ENCODE data around the gene TCFL5.
A peak's percentile ranks its signal among the peaks of the same experiment; 100 is the strongest.

Gene TCFL5

DNA sequence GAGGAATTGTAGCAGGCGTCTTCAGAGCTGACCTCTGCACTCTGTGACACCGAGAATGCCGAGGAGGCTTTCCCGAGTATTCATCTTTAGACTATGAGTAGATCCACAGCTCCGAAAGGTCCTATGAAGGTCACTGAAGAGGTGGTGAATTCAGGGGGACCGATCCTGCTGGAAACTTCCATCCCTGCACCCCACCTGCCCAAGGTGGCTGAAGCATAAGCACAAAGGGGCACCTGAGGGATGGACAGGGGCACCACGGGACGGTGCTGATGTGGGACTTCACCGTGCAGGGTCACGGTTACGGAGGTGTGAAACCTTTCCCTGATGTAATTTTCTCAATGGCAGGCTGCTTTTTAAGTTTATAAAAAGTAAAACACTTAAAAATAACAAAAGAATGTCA is 40.3 kb upstream of the TCFL5 start:
- Histone ChIP-seq H3K4me1 (ENCODE audit: insufficient read depth, low read length) (peaks cover 14% of the 10 kb centered on the region), H3K36me3 (ENCODE audit: insufficient read depth, low read depth, low read length) (peaks cover 62% of the 10 kb centered on the region), H3K9me3 (ENCODE audit: insufficient read depth, low read depth, low read length) (no peaks in the 10 kb centered on the region), H3K27me3 (ENCODE audit: insufficient read depth, low read length) (no peaks in the 10 kb centered on the region), H3K4me3 (ENCODE audit: low read length) (no peak overlapping the region), H3K27ac (ENCODE audit: low read length) (no peak overlapping the region), H3K9ac (ENCODE audit: low read depth, low read length) (no peak overlapping the region)

DNA sequence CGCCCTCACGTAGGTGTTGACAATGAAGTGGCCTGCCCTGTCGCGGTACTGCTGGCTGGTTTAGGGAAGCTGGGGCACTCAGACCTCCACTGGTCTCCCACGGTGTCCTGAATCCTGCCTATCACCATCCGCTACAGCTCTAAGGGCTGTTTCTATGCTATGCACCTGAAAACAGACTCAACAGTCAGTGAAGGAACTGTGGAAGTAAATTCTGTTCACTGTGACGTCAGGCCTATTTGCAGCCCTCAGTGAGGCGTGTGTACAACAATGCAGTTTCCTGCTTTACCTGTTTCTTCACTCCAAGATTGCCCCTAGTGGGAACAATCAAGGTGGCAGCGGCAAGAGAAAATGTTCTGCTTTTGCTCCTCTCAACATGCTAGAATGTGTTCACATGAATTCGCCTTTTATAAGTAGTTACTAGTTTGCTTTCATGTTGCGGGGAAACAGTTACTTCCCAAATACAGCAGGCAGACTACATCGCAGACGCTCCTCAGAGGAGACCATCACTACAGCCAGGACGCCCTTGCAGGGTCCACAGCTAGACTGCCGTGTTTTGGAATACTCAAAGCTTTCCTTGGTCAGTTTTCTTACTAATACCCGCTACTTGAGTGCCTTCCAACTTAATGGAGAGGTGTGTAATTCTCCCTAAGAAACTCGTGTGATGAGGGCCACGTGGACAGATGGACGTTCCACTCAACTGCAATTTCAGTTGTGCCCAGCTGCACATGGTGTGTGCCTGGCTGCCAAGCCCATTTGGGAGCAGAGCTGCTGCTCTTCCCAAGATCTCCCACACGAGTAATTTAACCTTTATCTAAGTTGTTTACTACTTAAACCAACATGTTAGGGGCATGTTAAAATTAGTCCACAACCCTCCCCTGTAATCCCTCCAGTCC is 39.3 kb upstream of the TCFL5 start:
- Histone ChIP-seq H3K27me3 (ENCODE audit: insufficient read depth, low read length) (no peaks in the 10 kb centered on the region), H3K27ac (ENCODE audit: low read length) (no peak overlapping the region), H3K9ac (ENCODE audit: low read depth, low read length) (no peak overlapping the region; the same call in 1 of the 2 replicates), H3K36me3 (ENCODE audit: insufficient read depth, low read depth, low read length) (peaks cover 62% of the 10 kb centered on the region), H3K9me3 (ENCODE audit: insufficient read depth, low read depth, low read length) (no peaks in the 10 kb centered on the region), H3K4me1 (ENCODE audit: insufficient read depth, low read length) (peaks cover 14% of the 10 kb centered on the region), H3K4me3 (ENCODE audit: low read length) (no peak overlapping the region)

DNA sequence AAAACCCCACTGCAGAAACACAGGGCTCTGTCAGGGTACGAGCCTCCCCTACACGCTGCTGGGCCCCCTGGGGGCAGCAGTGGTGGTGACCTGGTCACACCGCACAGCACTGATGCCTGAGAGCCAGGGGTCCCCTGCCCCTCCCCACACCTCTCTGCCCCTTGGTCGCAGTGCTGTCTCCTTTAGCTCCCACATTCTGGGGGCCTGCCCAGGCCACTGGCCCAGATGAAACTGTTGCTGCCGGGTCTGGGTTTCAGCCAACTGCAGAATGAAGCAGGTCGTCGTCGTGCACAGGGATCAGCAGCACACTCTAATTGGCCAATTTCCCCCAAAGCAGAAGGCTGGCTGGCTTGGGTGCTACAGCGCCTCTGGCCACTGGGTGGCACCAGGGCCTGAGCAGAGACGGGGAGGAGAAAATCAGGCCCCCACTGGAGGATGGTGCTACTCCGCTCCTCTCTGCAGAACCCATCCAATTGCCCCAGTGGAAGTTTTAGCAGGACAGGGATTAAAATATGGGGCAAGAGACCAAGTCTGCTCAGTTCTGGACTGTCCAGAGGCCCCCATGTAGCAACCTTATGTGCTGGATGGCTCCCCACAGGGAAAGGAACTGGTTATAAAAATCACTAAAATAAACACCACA is 38.5 kb upstream of the TCFL5 start:
- Histone ChIP-seq H3K4me1 (ENCODE audit: insufficient read depth, low read length) (peaks cover 14% of the 10 kb centered on the region), H3K4me3 (ENCODE audit: low read length) (peak overlapping the region; percentile 32; the same call in 1 of the 2 replicates), H3K27ac (ENCODE audit: low read length) (no peak overlapping the region), H3K27me3 (ENCODE audit: insufficient read depth, low read length) (no peaks in the 10 kb centered on the region), H3K36me3 (ENCODE audit: insufficient read depth, low read depth, low read length) (peaks cover 62% of the 10 kb centered on the region), H3K9ac (ENCODE audit: low read depth, low read length) (no peak overlapping the region; the same call in 1 of the 2 replicates), H3K9me3 (ENCODE audit: insufficient read depth, low read depth, low read length) (no peaks in the 10 kb centered on the region)

DNA sequence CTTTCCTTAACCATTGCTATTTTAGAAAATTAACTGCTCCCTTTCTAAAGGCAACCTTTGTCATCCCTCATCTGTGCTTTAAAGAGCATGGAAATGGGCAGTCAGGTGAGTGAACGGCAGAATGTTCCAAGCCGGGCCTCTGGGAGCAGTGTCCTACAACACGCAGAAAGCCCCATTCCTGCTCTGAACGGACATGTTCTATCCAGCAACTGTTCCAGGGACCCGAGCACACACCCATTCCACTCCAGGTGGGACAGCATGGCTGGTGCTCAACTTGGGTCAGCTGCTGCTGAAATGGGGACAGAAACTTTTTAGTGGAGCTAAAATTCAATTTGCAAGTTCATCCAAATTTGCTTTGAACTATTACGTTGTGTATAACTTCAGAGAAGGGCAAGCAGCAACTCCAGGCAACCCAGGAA is 38.0 kb upstream of the TCFL5 start:
- no peak overlapping the region for H3K27ac ChIP-seq (ENCODE audit: low read length)
- peaks cover 14% of the 10 kb centered on the region for H3K4me1 ChIP-seq (ENCODE audit: insufficient read depth, low read length)
- H3K27me3 ChIP-seq (ENCODE audit: insufficient read depth, low read length): no peaks in the 10 kb centered on the region
- peaks cover 62% of the 10 kb centered on the region for H3K36me3 ChIP-seq (ENCODE audit: insufficient read depth, low read depth, low read length)
- no peaks in the 10 kb centered on the region for H3K9me3 ChIP-seq (ENCODE audit: insufficient read depth, low read depth, low read length)
- peak overlapping the region; percentile 32; the same call in 1 of the 2 replicates for H3K4me3 ChIP-seq (ENCODE audit: low read length)
- H3K9ac ChIP-seq (ENCODE audit: low read depth, low read length): no peak overlapping the region

DNA sequence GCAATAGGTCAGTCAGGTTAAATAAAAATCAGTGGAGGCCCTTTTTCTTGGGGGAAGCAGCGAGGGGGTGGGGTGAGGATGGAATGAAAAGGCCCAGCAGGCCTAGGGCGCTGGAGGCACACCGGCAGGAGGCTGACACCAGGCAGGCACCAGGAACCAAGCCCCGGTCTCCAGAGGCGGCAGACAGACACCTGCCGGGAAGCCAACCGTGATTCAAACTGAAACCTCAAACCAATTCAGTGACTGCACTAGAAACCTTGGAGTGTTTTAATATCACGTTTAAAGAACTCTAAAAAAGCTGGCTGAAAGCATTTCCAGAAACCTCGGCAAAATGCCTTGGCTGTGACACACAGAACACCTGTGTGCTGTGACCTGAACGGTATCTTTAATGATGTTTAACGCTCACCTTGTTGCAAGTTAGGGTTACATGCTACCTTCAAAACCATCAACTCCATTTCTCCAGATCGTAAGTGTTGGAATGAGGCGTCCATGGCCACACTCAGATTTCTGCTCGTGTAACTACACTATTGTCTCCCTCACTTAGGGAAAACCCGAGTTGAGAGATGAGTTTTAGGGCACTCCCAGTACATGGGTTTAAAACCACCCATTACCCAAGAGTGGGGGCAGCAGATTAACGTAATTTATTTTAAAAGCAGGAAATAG is 37.5 kb upstream of the TCFL5 start:
- Histone ChIP-seq H3K9ac (ENCODE audit: low read depth, low read length) (peak overlapping the region; percentile 18; the same call in 1 of the 2 replicates), H3K36me3 (ENCODE audit: insufficient read depth, low read depth, low read length) (peaks cover 62% of the 10 kb centered on the region), H3K4me1 (ENCODE audit: insufficient read depth, low read length) (peaks cover 14% of the 10 kb centered on the region), H3K27ac (ENCODE audit: low read length) (no peak overlapping the region), H3K4me3 (ENCODE audit: low read length) (no peak overlapping the region), H3K9me3 (ENCODE audit: insufficient read depth, low read depth, low read length) (no peaks in the 10 kb centered on the region), H3K27me3 (ENCODE audit: insufficient read depth, low read length) (no peaks in the 10 kb centered on the region)

DNA sequence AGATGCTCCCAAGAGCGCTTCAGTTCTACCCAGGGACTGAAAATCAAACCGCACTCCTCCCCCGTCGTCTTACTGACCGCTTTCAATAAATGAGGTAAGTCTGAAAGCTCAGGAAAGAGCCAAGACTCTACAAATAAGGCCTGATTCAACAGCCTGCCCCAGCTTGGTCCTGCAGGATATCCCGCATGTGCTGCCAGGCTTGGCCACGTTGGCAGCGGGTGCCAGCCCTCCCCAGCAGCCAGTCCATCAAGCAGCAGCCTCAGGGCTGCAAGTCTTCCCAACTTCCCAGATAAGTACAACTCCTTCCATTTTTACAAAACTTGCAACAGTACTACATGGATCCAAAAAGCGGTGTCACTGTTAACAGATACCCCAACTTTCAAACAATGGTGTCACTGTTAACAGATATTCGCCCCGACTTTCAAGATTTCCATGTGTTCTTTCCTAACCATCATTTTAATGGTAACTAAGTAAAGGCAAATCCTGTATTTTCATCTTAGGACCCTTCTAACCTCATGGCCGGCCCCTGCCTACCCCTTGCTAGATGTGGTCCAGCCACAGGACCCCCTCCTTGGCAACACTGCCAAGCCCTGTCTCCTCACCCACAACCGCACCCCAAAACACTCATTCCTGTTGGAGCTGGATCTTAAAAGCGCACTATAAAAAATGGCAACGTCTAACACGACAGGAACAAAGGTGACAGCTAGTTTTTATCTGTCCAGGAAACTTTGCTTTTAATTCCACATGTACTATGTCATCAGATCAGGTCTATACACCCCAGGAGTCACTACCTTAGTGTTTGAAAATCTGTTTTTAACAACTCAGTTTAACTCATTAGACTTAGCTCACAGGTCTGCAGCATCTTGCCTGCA is 36.7 kb upstream of the TCFL5 start:
- no peak overlapping the region for H3K4me3 ChIP-seq (ENCODE audit: low read length)
- H3K9me3 ChIP-seq (ENCODE audit: insufficient read depth, low read depth, low read length): no peaks in the 10 kb centered on the region
- no peak overlapping the region; the same call in 1 of the 2 replicates for H3K9ac ChIP-seq (ENCODE audit: low read depth, low read length)
- H3K27me3 ChIP-seq (ENCODE audit: insufficient read depth, low read length): no peaks in the 10 kb centered on the region
- no peak overlapping the region for H3K27ac ChIP-seq (ENCODE audit: low read length)
- H3K4me1 ChIP-seq (ENCODE audit: insufficient read depth, low read length): peaks cover 14% of the 10 kb centered on the region
- H3K36me3 ChIP-seq (ENCODE audit: insufficient read depth, low read depth, low read length): peaks cover 62% of the 10 kb centered on the region

DNA sequence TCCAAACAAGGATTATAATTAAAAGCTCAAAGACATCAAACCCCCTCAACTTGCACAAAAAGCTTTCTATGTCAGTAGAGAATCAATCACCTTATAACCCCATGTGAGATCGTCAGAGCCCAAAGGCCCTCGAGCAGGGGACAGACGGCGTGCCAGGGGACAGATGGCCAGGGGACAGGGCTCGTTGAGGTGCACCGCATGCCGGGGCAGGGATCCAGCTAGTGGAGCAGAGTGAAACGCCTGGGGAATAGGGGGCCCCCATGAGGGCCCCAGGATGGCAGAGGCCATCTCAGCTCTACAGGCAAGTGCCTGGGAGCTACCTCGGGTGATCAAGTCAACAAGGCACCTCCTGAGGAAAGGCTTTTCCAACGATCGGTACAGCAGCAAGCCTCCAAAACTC is 36.0 kb upstream of the TCFL5 start:
- H3K27ac ChIP-seq (ENCODE audit: low read length): no peak overlapping the region
- peaks cover 62% of the 10 kb centered on the region for H3K36me3 ChIP-seq (ENCODE audit: insufficient read depth, low read depth, low read length)
- H3K4me3 ChIP-seq (ENCODE audit: low read length): no peak overlapping the region
- H3K27me3 ChIP-seq (ENCODE audit: insufficient read depth, low read length): no peaks in the 10 kb centered on the region
- no peaks in the 10 kb centered on the region for H3K9me3 ChIP-seq (ENCODE audit: insufficient read depth, low read depth, low read length)
- peaks cover 14% of the 10 kb centered on the region for H3K4me1 ChIP-seq (ENCODE audit: insufficient read depth, low read length)
- H3K9ac ChIP-seq (ENCODE audit: low read depth, low read length): no peak overlapping the region

DNA sequence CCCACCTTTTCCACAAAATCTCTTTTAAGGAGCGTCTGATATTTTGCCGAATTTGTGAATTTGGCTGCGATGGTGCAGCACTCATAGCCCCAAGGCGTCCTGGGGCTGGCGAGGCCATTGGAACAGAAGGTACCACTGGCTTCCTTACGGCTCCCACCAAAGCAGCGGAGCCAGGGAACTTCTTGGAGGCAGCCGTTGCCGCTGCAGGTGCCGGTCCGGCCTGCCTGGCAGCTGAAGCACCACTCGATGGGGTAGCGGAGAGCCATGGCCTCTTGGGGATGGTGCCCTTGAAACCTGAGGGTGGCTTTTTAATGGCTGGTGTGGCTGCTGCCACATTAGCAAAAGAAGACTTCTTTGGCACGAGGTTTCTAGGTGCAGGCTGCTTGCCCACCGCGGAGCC is 34.9 kb upstream of the TCFL5 start:
- peaks cover 62% of the 10 kb centered on the region for H3K36me3 ChIP-seq (ENCODE audit: insufficient read depth, low read depth, low read length)
- no peak overlapping the region for H3K4me3 ChIP-seq (ENCODE audit: low read length)
- no peaks in the 10 kb centered on the region for H3K27me3 ChIP-seq (ENCODE audit: insufficient read depth, low read length)
- no peak overlapping the region for H3K9ac ChIP-seq (ENCODE audit: low read depth, low read length)
- no peaks in the 10 kb centered on the region for H3K9me3 ChIP-seq (ENCODE audit: insufficient read depth, low read depth, low read length)
- peaks cover 14% of the 10 kb centered on the region for H3K4me1 ChIP-seq (ENCODE audit: insufficient read depth, low read length)
- H3K27ac ChIP-seq (ENCODE audit: low read length): no peak overlapping the region

DNA sequence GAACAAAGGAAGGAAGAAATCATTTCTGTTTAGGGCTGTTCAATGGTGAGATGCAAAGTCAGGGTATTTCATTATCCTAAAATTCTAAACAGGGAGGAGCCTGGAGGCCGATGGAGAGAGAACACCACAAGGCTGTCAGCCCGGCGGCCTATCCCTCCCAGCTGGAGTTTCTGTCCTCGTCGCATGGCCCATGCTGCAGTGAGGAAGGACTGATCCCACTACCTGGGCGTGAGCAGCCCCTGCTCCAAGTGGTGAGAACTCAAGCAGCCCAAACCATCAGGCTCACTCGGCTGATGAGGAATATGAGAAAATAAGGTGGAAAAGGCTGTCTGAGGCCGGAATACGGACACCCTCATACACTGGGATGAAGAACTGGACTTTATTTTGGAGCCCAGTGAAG is 33.9 kb upstream of the TCFL5 start:
- Histone ChIP-seq H3K4me1 (ENCODE audit: insufficient read depth, low read length) (peaks cover 12% of the 10 kb centered on the region), H3K4me3 (ENCODE audit: low read length) (no peak overlapping the region), H3K27ac (ENCODE audit: low read length) (no peak overlapping the region), H3K9ac (ENCODE audit: low read depth, low read length) (no peak overlapping the region), H3K36me3 (ENCODE audit: insufficient read depth, low read depth, low read length) (peaks cover 66% of the 10 kb centered on the region), H3K9me3 (ENCODE audit: insufficient read depth, low read depth, low read length) (no peaks in the 10 kb centered on the region), H3K27me3 (ENCODE audit: insufficient read depth, low read length) (no peaks in the 10 kb centered on the region)

DNA sequence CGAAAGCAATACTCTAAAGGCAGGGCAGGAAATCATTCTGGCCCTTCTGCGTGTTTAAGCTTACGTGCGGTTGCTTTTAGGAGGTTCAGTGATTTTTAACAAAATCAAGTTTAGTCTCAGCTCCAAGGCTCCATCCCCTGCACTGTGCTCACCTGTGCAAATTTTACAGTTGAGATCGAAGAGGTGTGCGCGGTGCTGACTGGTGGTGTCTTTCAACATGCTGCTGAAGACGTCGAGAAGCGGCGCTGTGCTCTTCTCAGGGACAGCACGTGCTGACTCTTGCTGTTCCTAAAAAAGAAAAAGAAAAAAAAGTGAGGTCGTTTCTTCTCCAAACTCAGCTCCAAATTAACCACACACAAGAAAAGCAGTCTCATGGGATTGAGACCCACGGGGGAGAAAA is 32.6 kb upstream of the TCFL5 start:
- Histone ChIP-seq H3K9ac (ENCODE audit: low read depth, low read length) (no peak overlapping the region), H3K9me3 (ENCODE audit: insufficient read depth, low read depth, low read length) (no peaks in the 10 kb centered on the region), H3K27ac (ENCODE audit: low read length) (no peak overlapping the region), H3K36me3 (ENCODE audit: insufficient read depth, low read depth, low read length) (peaks cover 79% of the 10 kb centered on the region), H3K4me1 (ENCODE audit: insufficient read depth, low read length) (peaks cover 3% of the 10 kb centered on the region), H3K4me3 (ENCODE audit: low read length) (no peak overlapping the region), H3K27me3 (ENCODE audit: insufficient read depth, low read length) (no peaks in the 10 kb centered on the region)

DNA sequence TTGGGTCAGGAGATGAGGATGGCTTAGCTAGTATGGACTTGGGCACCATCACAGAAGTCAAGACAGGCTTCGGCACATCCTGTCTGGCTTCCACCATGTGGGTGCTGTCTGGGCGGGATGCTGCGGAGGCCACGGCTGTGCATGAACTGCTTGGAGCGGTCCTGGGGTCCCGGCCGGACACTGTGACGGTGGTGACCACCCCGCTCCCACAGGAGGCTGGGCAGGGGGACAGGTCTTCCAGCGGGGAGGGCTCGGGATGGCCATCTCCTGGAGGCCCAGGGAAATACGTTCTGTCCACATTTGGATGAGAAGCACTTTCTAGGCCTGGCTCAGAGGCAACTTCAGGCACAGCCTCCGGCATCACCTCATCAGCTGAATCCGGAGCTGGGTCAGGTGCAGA is 32.1 kb upstream of the TCFL5 start:
- Histone ChIP-seq H3K27ac (ENCODE audit: low read length) (no peak overlapping the region), H3K9ac (ENCODE audit: low read depth, low read length) (no peak overlapping the region), H3K4me3 (ENCODE audit: low read length) (no peak overlapping the region), H3K36me3 (ENCODE audit: insufficient read depth, low read depth, low read length) (peaks cover 85% of the 10 kb centered on the region), H3K27me3 (ENCODE audit: insufficient read depth, low read length) (no peaks in the 10 kb centered on the region), H3K9me3 (ENCODE audit: insufficient read depth, low read depth, low read length) (no peaks in the 10 kb centered on the region), H3K4me1 (ENCODE audit: insufficient read depth, low read length) (no peaks in the 10 kb centered on the region)

All from iPS-20b (cell line).